Activated CD8-positive, alpha-beta T cell treated with anti-CD3 and anti-CD28 coated beads for 36 hours (primary cell): ENCODE measurements around the gene HPS6. TPM values are rescaled to one million over a fixed set of nuclear protein-coding genes. Genes with fewer than 3 reads are reported as not detected.

Source experiments
- ATAC-seq: fragments of 200-7000 bp; cut with Tn5 transposase; one replicate; pipeline ENCODE4 v1.10.0; 2021; ENCODE audit warnings: mild to moderate bottlenecking, moderate library complexity
- CTCF ChIA-PET: fragments of 350-600 bp; sonication (Branson Sonifier 250); formaldehyde crosslinking; loops from one replicate; lab custom pipeline; 2021; ENCODE audit warnings: antibody characterized with exemption; lab: Charles Lee
- POLR2A ChIA-PET: fragments of 350-600 bp; sonication (Branson Sonifier 250); formaldehyde crosslinking; loops from one replicate; lab custom pipeline; 2021; ENCODE audit warnings: antibody characterized with exemption; lab: Charles Lee
- DNase-seq: peaks from one replicate; pipeline ENCODE4 v3.0.0-alpha.2; 2020
- H3K27ac Mint-ChIP-seq: one replicate; pipeline ENCODE4 v1.8.0; 2021; ENCODE audit warnings: mild to moderate bottlenecking, mixed read lengths
- H3K27me3 Mint-ChIP-seq: one replicate; pipeline ENCODE4 v1.8.0; 2021; ENCODE audit warnings: mixed read lengths
- H3K36me3 Mint-ChIP-seq: one replicate; pipeline ENCODE4 v1.8.0; 2021; ENCODE audit warnings: low read depth, mixed read lengths
- H3K4me1 Mint-ChIP-seq: one replicate; pipeline ENCODE4 v1.8.0; 2021; ENCODE audit warnings: low read depth, mixed read lengths
- H3K4me3 Mint-ChIP-seq: one replicate; pipeline ENCODE4 v1.8.0; 2021; ENCODE audit warnings: mild to moderate bottlenecking, moderate library complexity, mixed read lengths
- H3K9me3 Mint-ChIP-seq: one replicate; pipeline ENCODE4 v1.8.0; 2021; ENCODE audit warnings: mixed read lengths
- CTCF ChIP-seq: fragments of 200-600 bp; IDR thresholded peaks from one replicate; pipeline ENCODE4 v1.8.0; 2022; ENCODE audit warnings: antibody characterized with exemption, mild to moderate bottlenecking
- intact Hi-C: fragments of 100-400 bp; cut with micrococcal nuclease; formaldehyde crosslinking; loops from one replicate; pipeline ENCODE4 v1.10.0; 2022
- total RNA-seq, 2 experiments: library from RNA; stranded (reverse); gene quantifications; one replicate each; pipeline ENCODE4 v1.2.3, GENCODE V29; 2021

Gene HPS6
- total RNA-seq, 2 experiments from 2014 or later = 18.0 to 18.1 TPM

GRCh38 chr10:102112210-102112817 is 47.2 kb downstream of the HPS6 start:
- peak; percentile 28 for TF ChIP-seq CTCF
- intact Hi-C loops = no loop called here
- no peaks in the 10 kb centered on the region for H3K9me3 Mint-ChIP-seq
- H3K27me3 Mint-ChIP-seq = no peaks in the 10 kb centered on the region
- peaks cover 37% of the 10 kb centered on the region for H3K4me1 Mint-ChIP-seq
- DNase-seq (no peak), ATAC-seq (no peak)
- POLR2A ChIA-PET = interaction anchor here (0.5 to 1.2 kb wide), 2 partner anchors 48 to 141 kb away, joined by 3 to 4 read pairs; no protein-coding TSS in a partner anchor
- peaks cover 37% of the 10 kb centered on the region for H3K36me3 Mint-ChIP-seq
- H3K27ac Mint-ChIP-seq = peak overlapping the region; percentile 18
- CTCF ChIA-PET = interaction anchor here (0.7 to 2.8 kb wide), 7 partner anchors 10 to 271 kb away, joined by 3 to 10 read pairs (median 7); partner anchors contain the start of gene PPRC1
- peak overlapping the region; percentile 84 for H3K4me3 Mint-ChIP-seq

- TF ChIP-seq CTCF = no peak
- peak; percentile 47 for DNase-seq
- no peaks in the 10 kb centered on the region for H3K9me3 Mint-ChIP-seq
- intact Hi-C loops = no loop called here
- no peaks in the 10 kb centered on the region for H3K27me3 Mint-ChIP-seq
- peak overlapping the region; percentile 85 for H3K27ac Mint-ChIP-seq
- H3K36me3 Mint-ChIP-seq = peaks cover 36% of the 10 kb centered on the region
- ATAC-seq = no peak
- H3K4me3 Mint-ChIP-seq = peak overlapping the region; percentile 84
- ChIA-PET POLR2A (interaction anchor here (2.0 to 6.6 kb wide), 3 partner anchors 11 to 37 kb away, joined by 5 to 65 read pairs (median 7); partner anchors contain the start of genes NOLC1 and PPRC1), CTCF (interaction anchor here (0.7 to 2.8 kb wide), 10 partner anchors 10 to 272 kb away, joined by 3 to 15 read pairs (median 3); partner anchors contain the start of gene PPRC1)
- H3K4me1 Mint-ChIP-seq = peaks cover 48% of the 10 kb centered on the region
Measured at GRCh38 chr10:102113261-102113955, 48.3 kb downstream of the HPS6 start.

DNA sequence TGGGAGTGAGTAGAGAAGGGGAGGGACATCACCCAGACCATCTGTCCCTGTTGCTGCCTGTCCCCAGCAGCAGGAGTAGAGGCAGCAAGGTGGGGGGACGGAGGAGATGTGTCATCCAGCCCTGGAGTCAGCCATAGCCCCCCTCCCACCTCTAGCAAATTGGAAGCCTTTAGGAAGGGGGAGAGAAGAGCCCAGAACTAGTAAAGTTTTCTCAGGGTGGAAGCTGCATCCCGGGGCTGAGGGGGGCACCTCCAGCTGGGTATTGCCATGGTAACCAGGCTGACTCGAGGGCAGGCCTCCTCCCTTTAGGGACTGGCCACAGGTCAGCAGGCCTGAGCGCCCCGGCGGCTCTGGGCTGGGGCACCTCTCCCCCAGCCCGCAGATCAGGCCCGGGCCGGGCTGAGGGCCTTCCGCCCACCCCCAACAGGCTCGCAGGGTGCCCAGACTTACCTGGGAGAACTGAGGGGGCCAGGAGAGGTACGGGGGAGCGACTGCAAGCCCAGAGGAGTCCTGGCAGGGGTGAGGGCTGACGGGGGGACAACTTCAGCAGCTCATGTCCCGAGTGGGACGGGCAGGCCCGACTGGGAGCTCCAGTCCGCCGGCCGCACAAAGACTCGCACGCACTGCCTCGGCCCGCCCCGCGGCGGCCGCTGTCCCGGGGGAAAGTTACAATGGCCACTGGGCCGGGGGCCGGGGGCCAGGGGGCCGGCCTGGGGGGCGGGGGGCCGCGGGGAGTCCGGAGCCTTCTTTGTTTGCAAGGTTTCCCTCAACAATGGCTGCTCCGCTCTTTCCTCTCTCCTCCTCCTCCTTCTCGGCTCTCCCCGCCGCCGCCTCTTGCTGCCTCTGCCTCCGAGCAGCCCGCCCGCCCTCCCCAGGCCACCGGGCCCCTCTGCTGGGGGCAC is 49.1 kb downstream of the HPS6 start:
- ChIA-PET CTCF (interaction anchor here (1.0 to 2.8 kb wide), 8 partner anchors 9 to 273 kb away, joined by 3 to 15 read pairs (median 4); partner anchors contain the start of gene PPRC1), POLR2A (interaction anchor here (2.0 to 6.6 kb wide), 3 partner anchors 12 to 36 kb away, joined by 5 to 65 read pairs (median 7); partner anchors contain the start of genes NOLC1 and PPRC1)
- DNase-seq = peak; percentile 38
- peaks cover 50% of the 10 kb centered on the region for H3K4me1 Mint-ChIP-seq
- peak overlapping the region; percentile 84 for H3K4me3 Mint-ChIP-seq
- peak overlapping the region; percentile 100 for H3K27ac Mint-ChIP-seq
- H3K9me3 Mint-ChIP-seq = no peaks in the 10 kb centered on the region
- TF ChIP-seq CTCF = no peak
- H3K27me3 Mint-ChIP-seq = no peaks in the 10 kb centered on the region
- no peak for ATAC-seq
- peaks cover 34% of the 10 kb centered on the region for H3K36me3 Mint-ChIP-seq
- intact Hi-C loops = no loop called here

- Mint-ChIP-seq H3K4me3 (peak overlapping the region; percentile 84), H3K4me1 (peaks cover 50% of the 10 kb centered on the region), H3K9me3 (no peaks in the 10 kb centered on the region), H3K27ac (peak overlapping the region; percentile 100), H3K36me3 (peaks cover 29% of the 10 kb centered on the region), H3K27me3 (no peaks in the 10 kb centered on the region)
- ChIA-PET CTCF (interaction anchor here (1.0 to 1.8 kb wide), 4 partner anchors 8 to 285 kb away, joined by 3 to 6 read pairs (median 4); no protein-coding TSS in a partner anchor), POLR2A (interaction anchor here (1.3 to 6.6 kb wide), 5 partner anchors 12 to 320 kb away, joined by 3 to 65 read pairs (median 5); partner anchors contain the start of genes FBXL15, NOLC1 and PPRC1)
- peak; percentile 61 for ATAC-seq
- intact Hi-C loops = no loop called here
- TF ChIP-seq CTCF = no peak
- peak; percentile 91 for DNase-seq
Measured at GRCh38 chr10:102114861-102115618, 49.9 kb downstream of the HPS6 start.
